ENCODE measurements around the gene HBEGF. TPM values are rescaled to one million over a fixed set of nuclear protein-coding genes. Genes with fewer than 3 reads are reported as not detected.

HBEGF gene, protein sequence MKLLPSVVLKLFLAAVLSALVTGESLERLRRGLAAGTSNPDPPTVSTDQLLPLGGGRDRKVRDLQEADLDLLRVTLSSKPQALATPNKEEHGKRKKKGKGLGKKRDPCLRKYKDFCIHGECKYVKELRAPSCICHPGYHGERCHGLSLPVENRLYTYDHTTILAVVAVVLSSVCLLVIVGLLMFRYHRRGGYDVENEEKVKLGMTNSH
- total RNA-seq (10 to 100 TPM in 2 of 4 donors, 1 to 10 TPM in 2; 4.7 to 17.6 (median 10.4) TPM), polyA plus RNA-seq (10 to 100 TPM in 2 of 3 donors, 1 to 10 TPM in 1; 5.4 to 15.0 (median 11.6) TPM)

DNA sequence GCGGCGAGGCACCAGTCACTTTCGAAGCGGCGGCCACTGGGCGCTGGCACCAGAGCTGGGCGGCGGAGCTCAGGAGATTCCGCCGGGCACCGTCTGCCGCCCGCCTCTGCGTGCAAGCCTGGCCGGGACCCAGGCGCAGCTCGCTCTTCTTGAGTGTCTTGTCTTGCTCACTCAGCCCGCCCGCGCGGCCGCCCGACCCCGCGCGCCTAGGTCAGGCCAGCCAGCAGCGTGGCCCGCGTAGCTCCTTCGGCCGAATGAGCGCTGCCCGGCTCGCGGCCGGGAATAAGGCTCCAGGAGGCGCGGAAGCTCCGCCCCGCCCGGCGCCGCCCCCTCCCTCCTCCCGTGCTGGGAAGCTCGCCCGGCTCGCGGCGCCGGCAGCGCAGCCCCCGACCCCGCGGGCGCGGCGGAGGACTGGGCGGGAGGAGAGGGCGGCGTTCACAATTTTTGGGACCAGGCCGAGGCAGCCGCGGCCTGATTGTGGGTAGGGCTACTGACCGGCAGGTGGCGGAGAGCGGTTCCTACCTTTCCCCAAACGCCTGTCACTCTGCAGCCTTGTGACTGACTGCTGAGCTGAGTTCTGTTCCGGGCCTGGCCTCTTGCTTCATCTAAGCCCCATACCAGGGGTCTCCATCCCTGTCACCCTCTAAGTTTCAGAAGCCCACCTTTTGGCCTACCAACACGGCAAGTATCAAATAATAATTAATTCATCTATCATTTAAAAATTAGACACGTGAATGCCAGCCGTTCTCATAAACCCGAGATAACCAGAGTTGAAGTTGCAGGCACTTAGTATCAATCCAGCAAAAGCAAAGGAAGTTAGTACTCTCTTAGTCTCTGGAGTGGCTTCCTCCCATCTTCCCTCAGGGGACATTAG, at the start of gene HBEGF:
Gene HBEGF, minus strand, starts transcription at position 256 of the 874 bp plus-strand sequence. CDS start 275 bp downstream, outside the sequence.
- intact Hi-C loops (cut with DNase I) = loop anchor here (1.0 to 10.0 kb wide), 3 partner anchors 102 to 272 kb away; partner anchors contain the start of gene CYSTM1

DNA sequence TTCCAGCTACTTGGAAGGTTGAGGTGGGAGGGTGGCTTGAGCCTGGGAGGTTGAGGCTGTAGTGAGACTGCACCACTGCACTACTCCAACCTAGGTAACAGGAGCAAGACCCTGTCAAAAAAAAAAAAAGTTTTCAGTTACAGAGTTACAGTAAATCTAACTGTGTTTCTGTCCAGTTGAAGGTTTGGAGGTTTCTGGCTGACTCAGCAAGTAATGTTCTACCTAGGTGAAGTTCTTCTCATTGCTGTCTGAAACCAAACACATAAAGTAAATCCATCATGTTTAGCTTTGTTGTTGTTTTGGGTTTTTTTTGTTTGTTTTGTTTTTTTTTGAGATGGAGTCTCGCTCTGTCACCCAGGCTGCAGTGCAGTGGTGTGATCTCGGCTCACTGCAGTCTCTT, 47.3 kb upstream of the HBEGF start:
- Histone ChIP-seq H3K27ac (no peak overlapping the region), H3K9me3 (no peaks in the 10 kb centered on the region), H3K4me3 (no peak overlapping the region), H3K27me3 (no peaks in the 10 kb centered on the region), H3K36me3 (no peaks in the 10 kb centered on the region), H3K4me1 (no peaks in the 10 kb centered on the region)
- intact Hi-C loops (cut with DNase I) = no loop called here
- TF ChIP-seq, protein P1, sequence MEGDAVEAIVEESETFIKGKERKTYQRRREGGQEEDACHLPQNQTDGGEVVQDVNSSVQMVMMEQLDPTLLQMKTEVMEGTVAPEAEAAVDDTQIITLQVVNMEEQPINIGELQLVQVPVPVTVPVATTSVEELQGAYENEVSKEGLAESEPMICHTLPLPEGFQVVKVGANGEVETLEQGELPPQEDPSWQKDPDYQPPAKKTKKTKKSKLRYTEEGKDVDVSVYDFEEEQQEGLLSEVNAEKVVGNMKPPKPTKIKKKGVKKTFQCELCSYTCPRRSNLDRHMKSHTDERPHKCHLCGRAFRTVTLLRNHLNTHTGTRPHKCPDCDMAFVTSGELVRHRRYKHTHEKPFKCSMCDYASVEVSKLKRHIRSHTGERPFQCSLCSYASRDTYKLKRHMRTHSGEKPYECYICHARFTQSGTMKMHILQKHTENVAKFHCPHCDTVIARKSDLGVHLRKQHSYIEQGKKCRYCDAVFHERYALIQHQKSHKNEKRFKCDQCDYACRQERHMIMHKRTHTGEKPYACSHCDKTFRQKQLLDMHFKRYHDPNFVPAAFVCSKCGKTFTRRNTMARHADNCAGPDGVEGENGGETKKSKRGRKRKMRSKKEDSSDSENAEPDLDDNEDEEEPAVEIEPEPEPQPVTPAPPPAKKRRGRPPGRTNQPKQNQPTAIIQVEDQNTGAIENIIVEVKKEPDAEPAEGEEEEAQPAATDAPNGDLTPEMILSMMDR (IDR thresholded peaks at IDR 0.05) = no peak
- WGBS, 2 donors = 98 to 99% methylated on average over 2 of the region's 2 CpGs
- DNase-seq = no peak

More for the DNA sequence above, at the start of gene HBEGF:
- Histone ChIP-seq H3K4me1 (peaks cover 0 to 46% (median 36%) of the 10 kb centered on the region in 4 donors), H3K27ac (peak within 1 kb of the TSS; percentile 79 to 93 (median 86)), H3K4me3 (peak within 1 kb of the TSS; percentile 54 to 78 (median 70)), H3K36me3 (peaks cover 0 to 6% (median 0%) of the 10 kb centered on the region in 4 donors), H3K27me3 (no peaks in the 10 kb centered on the region), H3K9me3 (no peaks in the 10 kb centered on the region)
- WGBS, 2 donors = 1% methylated on average over 72 of the region's 72 CpGs
- TF ChIP-seq POLR2AphosphoS5 (IDR thresholded peaks at IDR 0.05) (peak; percentile 82 to 98 (median 94)), POLR2A (IDR thresholded peaks at IDR 0.05) (peak; percentile 68 to 75), EP300 (IDR thresholded peaks at IDR 0.05) (no peak)
- TF ChIP-seq, protein P1 (IDR thresholded peaks at IDR 0.05) = peak in 2 of 4 experiments; percentile 25 to 27
- DNase-seq = peak; percentile 88

DNA sequence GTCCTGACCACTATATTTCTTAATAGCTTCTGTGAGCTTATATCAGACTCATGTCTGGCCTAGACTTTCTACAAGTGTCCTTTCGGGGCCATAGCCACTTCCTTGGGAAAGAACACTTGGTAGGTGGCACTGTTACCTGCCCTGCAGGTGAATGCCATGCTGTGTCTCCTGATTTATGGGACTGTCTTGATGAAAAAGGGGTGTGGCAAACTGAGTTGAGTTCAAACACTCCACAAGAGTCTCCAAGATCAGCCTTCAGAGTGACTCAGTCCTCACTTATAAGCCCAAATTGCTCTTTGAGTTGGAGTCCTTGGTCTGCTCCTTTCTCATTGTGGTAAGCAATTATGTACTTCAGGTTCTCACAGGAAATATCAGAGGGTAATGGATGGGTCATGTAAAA, 45.3 kb upstream of the HBEGF start:
- Histone ChIP-seq H3K9me3 (no peaks in the 10 kb centered on the region), H3K27ac (no peak overlapping the region), H3K4me1 (no peaks in the 10 kb centered on the region), H3K36me3 (no peaks in the 10 kb centered on the region), H3K27me3 (no peaks in the 10 kb centered on the region), H3K4me3 (no peak overlapping the region)
- no peak for DNase-seq
- WGBS, 2 donors = 85 to 89% methylated on average over 1 of the region's 1 CpG
- TF ChIP-seq POLR2A (IDR thresholded peaks at IDR 0.05) (no peak), POLR2AphosphoS5 (IDR thresholded peaks at IDR 0.05) (no peak), EP300 (IDR thresholded peaks at IDR 0.05) (no peak)
- TF ChIP-seq, protein P1 (IDR thresholded peaks at IDR 0.05) = no peak
- intact Hi-C loops (cut with DNase I) = no loop called here

DNA sequence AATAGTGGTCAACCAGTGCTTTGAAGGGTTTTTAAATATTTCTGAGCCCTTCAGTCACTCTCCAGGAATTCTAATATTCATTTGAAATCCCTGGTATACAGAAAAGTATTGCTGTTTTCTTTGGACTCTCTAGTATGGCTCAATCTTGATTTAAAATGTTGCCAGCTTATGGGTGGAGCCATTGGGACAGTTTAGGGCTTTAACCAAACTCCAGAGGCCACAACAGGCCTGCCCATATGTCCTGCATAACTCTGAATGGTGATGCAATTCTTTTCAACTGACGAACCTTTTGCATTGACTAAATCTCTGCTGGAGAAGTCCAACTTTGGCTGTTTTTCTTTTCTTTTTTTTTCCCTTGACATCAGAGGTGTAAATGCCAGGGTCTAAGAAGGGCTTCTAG, 44.9 kb upstream of the HBEGF start:
- whole genome bisulfite sequencing, 2 donors = 85 to 92% methylated on average over 1 of the region's 1 CpG
- Histone ChIP-seq H3K4me1 (no peaks in the 10 kb centered on the region), H3K27me3 (no peaks in the 10 kb centered on the region), H3K9me3 (no peaks in the 10 kb centered on the region), H3K36me3 (no peaks in the 10 kb centered on the region), H3K4me3 (no peak overlapping the region), H3K27ac (no peak overlapping the region)
- DNase-seq = no peak
- TF ChIP-seq POLR2A (IDR thresholded peaks at IDR 0.05) (no peak), EP300 (IDR thresholded peaks at IDR 0.05) (no peak), POLR2AphosphoS5 (IDR thresholded peaks at IDR 0.05) (no peak)
- TF ChIP-seq, protein P1 (IDR thresholded peaks at IDR 0.05) = no peak
- intact Hi-C loops (cut with DNase I) = no loop called here
